IMR-90 (cell line): ENCODE measurements around the gene CD1D. TPM values are rescaled to one million over a fixed set of nuclear protein-coding genes. Genes with fewer than 3 reads are reported as not detected.

Experiments used
- ATAC-seq: fragments of 200-7000 bp; cut with Tn5 transposase; 2 replicates; pipeline ENCODE4 v1.9.1; 2020; ENCODE audit warnings: low read depth, mild to moderate bottlenecking, moderate library complexity
- BruUV-seq: library from RNA; stranded (reverse); fragments of 400-500 nt; replicated peaks from 2 replicates; lab custom pipeline; 2021; lab: Mats Ljungman, UMichigan
- CTCF ChIA-PET: fragments of 300-600 bp; formaldehyde crosslinking; extraction: SDS; loops from one replicate; lab custom pipeline; 2021; ENCODE audit warnings: antibody characterized with exemption; lab: Yijun Ruan, JAX
- POLR2A ChIA-PET: fragments of 300-600 bp; sonication (Branson Sonifier 250); formaldehyde crosslinking; loops from one replicate; lab custom pipeline; 2022; ENCODE audit warnings: antibody characterized with exemption; ENCODE audit not compliant: unreplicated experiment; lab: Charles Lee
- DNase-seq: peaks from one replicate; pipeline ENCODE4 v3.0.0; 2013
- H2AFZ ChIP-seq: replicated peaks from 2 replicates; pipeline ENCODE3; 2013; ENCODE audit warnings: low read length, mild to moderate bottlenecking; ENCODE audit not compliant: poor library complexity
- H2AK5ac ChIP-seq: 2 replicates; pipeline ENCODE4 v1.6.1; 2013; ENCODE audit warnings: low read depth, low read length, inconsistent platforms
- H2AK9ac ChIP-seq: replicated peaks from 2 replicates; pipeline ENCODE3; 2013; ENCODE audit warnings: mild to moderate bottlenecking, low read depth, low read length, moderate library complexity; ENCODE audit not compliant: poor library complexity
- H2BK120ac ChIP-seq: 2 replicates; pipeline ENCODE4 v1.6.1; 2013; ENCODE audit warnings: low read depth, low read length, inconsistent platforms
- H2BK15ac ChIP-seq: 3 replicates; pipeline ENCODE4 v1.6.1; 2013; ENCODE audit warnings: low read depth, low read length, inconsistent platforms
- H2BK20ac ChIP-seq: 2 replicates; pipeline ENCODE4 v1.6.1; 2013; ENCODE audit warnings: low read depth, mild to moderate bottlenecking, inconsistent platforms, low read length, moderate library complexity
- H2BK5ac ChIP-seq: 2 replicates; pipeline ENCODE4 v1.6.1; 2013; ENCODE audit warnings: mild to moderate bottlenecking, low read depth, low read length, inconsistent platforms; ENCODE audit not compliant: poor library complexity, severe bottlenecking
- H3K14ac ChIP-seq: replicated peaks from 2 replicates; pipeline ENCODE4 v1.6.1; 2013; ENCODE audit warnings: low read depth, low read length, inconsistent platforms
- H3K18ac ChIP-seq: 2 replicates; pipeline ENCODE4 v1.6.1; 2013; ENCODE audit warnings: low read depth, low read length, control low read depth
- H3K23ac ChIP-seq: 2 replicates; pipeline ENCODE4 v1.6.1; 2013; ENCODE audit warnings: low read depth, low read length, inconsistent platforms
- H3K27ac ChIP-seq: 2 replicates; pipeline ENCODE4 v1.5.1; 2013; ENCODE audit warnings: mild to moderate bottlenecking, control low read depth, low read length; ENCODE audit not compliant: insufficient read depth
- H3K27me3 ChIP-seq: 2 replicates; pipeline ENCODE4 v1.6.1; 2013; ENCODE audit warnings: low read length; ENCODE audit not compliant: control insufficient read depth, insufficient read depth
- H3K36me3 ChIP-seq: 2 replicates; pipeline ENCODE4 v1.6.1; 2013; ENCODE audit warnings: low read length, mixed read lengths; ENCODE audit not compliant: control insufficient read depth, insufficient read depth
- H3K4ac ChIP-seq: 2 replicates; pipeline ENCODE4 v1.6.1; 2013; ENCODE audit warnings: low read depth, low read length, inconsistent platforms
- H3K4me1 ChIP-seq: 2 replicates; pipeline ENCODE4 v1.6.1; 2013; ENCODE audit warnings: low read length, mixed read lengths; ENCODE audit not compliant: control insufficient read depth, insufficient read depth
- H3K4me2 ChIP-seq: 2 replicates; pipeline ENCODE4 v1.6.1; 2013; ENCODE audit warnings: low read depth, mild to moderate bottlenecking, control low read depth, low read length, moderate library complexity
- H3K4me3 ChIP-seq: 2 replicates; pipeline ENCODE4 v1.5.1; 2013; ENCODE audit warnings: low read depth, mild to moderate bottlenecking, control low read depth, low read length, moderate library complexity; ENCODE audit not compliant: insufficient read depth
- H3K56ac ChIP-seq: 2 replicates; pipeline ENCODE4 v1.6.1; 2013; ENCODE audit warnings: low read length, inconsistent platforms; ENCODE audit not compliant: insufficient read depth; ENCODE audit errors: extremely low read depth
- H3K79me1 ChIP-seq, 2 experiments: 2 replicates each; pipeline ENCODE4 v1.6.1; 2013; ENCODE audit warnings: low read length in 2 of 2, inconsistent platforms in 1 of 2, low read depth in 1 of 2
- H3K9ac ChIP-seq: 2 replicates; pipeline ENCODE4 v1.6.1; 2013; ENCODE audit warnings: low read depth, low read length, control low read depth
- H3K9me1 ChIP-seq: 2 replicates; pipeline ENCODE4 v1.6.1; 2013; ENCODE audit warnings: low read length, inconsistent platforms; ENCODE audit not compliant: insufficient read depth
- H3K9me3 ChIP-seq: 2 replicates; pipeline ENCODE4 v1.6.1; 2013; ENCODE audit warnings: low read length; ENCODE audit not compliant: control insufficient read depth, insufficient read depth
- H4K20me1 ChIP-seq: 2 replicates; pipeline ENCODE4 v1.6.1; 2013; ENCODE audit warnings: low read length, inconsistent platforms; ENCODE audit not compliant: insufficient read depth
- H4K5ac ChIP-seq: 2 replicates; pipeline ENCODE4 v1.6.1; 2013; ENCODE audit warnings: mild to moderate bottlenecking, low read depth, low read length, control low read depth
- H4K8ac ChIP-seq, 2 experiments: 2 replicates each; pipeline ENCODE4 v1.6.1; 2013; ENCODE audit warnings: low read depth in 2 of 2, low read length in 2 of 2, control low read depth in 1 of 2, inconsistent platforms in 1 of 2
- H4K91ac ChIP-seq: 2 replicates; pipeline ENCODE4 v1.6.1; 2013; ENCODE audit warnings: low read depth, low read length, inconsistent platforms; ENCODE audit not compliant: insufficient read depth
- BHLHE40 ChIP-seq: fragments of 150-350 bp; IDR thresholded peaks from 2 replicates; pipeline ENCODE4 v1.6.1; 2016; ENCODE audit warnings: mild to moderate bottlenecking, low read depth, low read length
- CEBPB ChIP-seq: IDR thresholded peaks from 2 replicates; pipeline ENCODE4 v1.6.1; 2012; ENCODE audit warnings: low read depth, low read length, improper control_type of control experiment
- CHD1 ChIP-seq: IDR thresholded peaks from 2 replicates; pipeline ENCODE4 v1.6.1; 2012; ENCODE audit warnings: low read depth, low read length, improper control_type of control experiment
- CTCF ChIP-seq: conservative IDR thresholded peaks from 2 replicates; pipeline ENCODE4 v1.5.1; 2012; ENCODE audit warnings: mild to moderate bottlenecking, low read depth, low read length, improper control_type of control experiment
- FOS ChIP-seq: fragments of 150-350 bp; IDR thresholded peaks from 2 replicates; pipeline ENCODE4 v1.6.1; 2016; ENCODE audit warnings: low read depth, low read length
- MAFK ChIP-seq: IDR thresholded peaks from 2 replicates; pipeline ENCODE4 v1.6.1; 2012; ENCODE audit warnings: low read depth, low read length, improper control_type of control experiment
- MAZ ChIP-seq: IDR thresholded peaks from 2 replicates; pipeline ENCODE4 v1.6.1; 2012; ENCODE audit warnings: low read depth, mild to moderate bottlenecking, low read length, improper control_type of control experiment, moderate library complexity, borderline replicate concordance
- MXI1 ChIP-seq: IDR thresholded peaks from 2 replicates; pipeline ENCODE4 v1.6.1; 2012; ENCODE audit warnings: low read depth, mild to moderate bottlenecking, low read length, moderate library complexity, borderline replicate concordance
- NFE2L2 ChIP-seq: fragments of 150-350 bp; IDR thresholded peaks from 2 replicates; pipeline ENCODE4 v1.6.1; 2016; ENCODE audit warnings: low read depth, mild to moderate bottlenecking, low read length
- POLR2A ChIP-seq: IDR thresholded peaks from 2 replicates; pipeline ENCODE4 v1.6.1; 2012; ENCODE audit warnings: mild to moderate bottlenecking, low read depth, low read length
- RAD21 ChIP-seq: IDR thresholded peaks from 2 replicates; pipeline ENCODE4 v1.6.1; 2012; ENCODE audit warnings: low read length, improper control_type of control experiment
- RCOR1 ChIP-seq: IDR thresholded peaks from 2 replicates; pipeline ENCODE4 v1.6.1; 2012; ENCODE audit warnings: mild to moderate bottlenecking, low read length, improper control_type of control experiment; ENCODE audit not compliant: insufficient replicate concordance
- RFX5 ChIP-seq: IDR thresholded peaks from 2 replicates; pipeline ENCODE4 v1.8.0; 2012; ENCODE audit warnings: low read depth, mild to moderate bottlenecking, low read length, moderate library complexity
- SMC3 ChIP-seq: fragments of 150-350 bp; IDR thresholded peaks from 2 replicates; pipeline ENCODE4 v1.6.1; 2016; ENCODE audit warnings: low read depth, mild to moderate bottlenecking, antibody characterized with exemption, low read length, moderate library complexity
- USF2 ChIP-seq: fragments of 150-350 bp; IDR thresholded peaks from 2 replicates; pipeline ENCODE4 v1.6.1; 2017; ENCODE audit warnings: mild to moderate bottlenecking, antibody characterized with exemption, low read length, low read depth
- WGBS, 2 experiments: methylation state at CpG; one replicate each; pipeline versions ENCODE4 v1.1.5 to v1.1.7; 2013; ENCODE audit warnings: missing lambda C conversion rate in 2 of 2; ENCODE audit not compliant: insufficient read length in 1 of 2; ENCODE audit errors: extremely low coverage in 2 of 2; 5-methylcytosine and 5-hydroxymethylcytosine counted together
- dilution Hi-C: fragments of 300-500 bp; cut with HindIII; formaldehyde crosslinking; loops from one replicate; pipeline ENCODE4 v1.14.3; 2018; ENCODE audit warnings: low sequenced_read_pairs; ENCODE audit not compliant: unreplicated experiment
- in situ Hi-C: fragments of 300-500 bp; cut with MboI; formaldehyde crosslinking; loops from 3 replicates; pipeline ENCODE4 v1.14.3; 2019; ENCODE audit warnings: low sequenced_read_pairs, inconsistent platforms, mixed read lengths
- intact Hi-C: fragments of 100-400 bp; cut with micrococcal nuclease; formaldehyde crosslinking; loops from 2 replicates; pipeline ENCODE4 v1.10.0; 2022
- polyA plus RNA-seq, 3 experiments: library from polyadenylated mRNA; depleted of rRNA; stranded (reverse); fragments of >200 nt; gene quantifications; 2 replicates each; pipeline ENCODE4 v1.2.3, GENCODE V29; 2012; ENCODE audit warnings: low replicate concordance in 1 of 3
- total RNA-seq: library from RNA; depleted of rRNA; stranded (reverse); fragments of >200 nt; gene quantifications from 2 replicates; pipeline ENCODE4 v1.2.3, GENCODE V29; 2012
- TF ChIP-seq, protein P1 (sequence below): fragments of 150-350 bp; IDR thresholded peaks from 2 replicates; pipeline ENCODE4 v1.6.1; 2016; ENCODE audit warnings: low read depth, mild to moderate bottlenecking, low read length, moderate library complexity, borderline replicate concordance

The CD1D gene
- total and polyA plus RNA-seq, 2 of the 4 experiments (the other 2 are of a cell fraction): not detected

GRCh38 chr1:158150523-158150922 lies 30.2 kb upstream of the CD1D start:
- Histone ChIP-seq H3K79me1 (no peaks in the 10 kb centered on the region), H3K18ac (no peak overlapping the region), H3K4me3 (no peak overlapping the region), H4K20me1 (no peaks in the 10 kb centered on the region), H4K91ac (no peak overlapping the region), H3K9ac (no peak overlapping the region), H2AFZ (peak overlapping the region; percentile 91), H2AK9ac (no peak overlapping the region), H3K4me1 (peaks cover 3% of the 10 kb centered on the region), H2BK15ac (no peak overlapping the region), H3K56ac (no peak overlapping the region), H2BK120ac (no peak overlapping the region), H4K5ac (peak overlapping the region; percentile 52; the same call in 1 of the 2 replicates), H3K14ac (no peak overlapping the region), H3K4me2 (no peak overlapping the region), H4K8ac (peak overlapping the region in 1 of 2 experiments; percentile 88; a peak in 2 of 4 replicates), H3K23ac (no peak overlapping the region), H3K4ac (no peak overlapping the region), H3K27ac (no peak overlapping the region), H2AK5ac (no peak overlapping the region), H2BK20ac (no peak overlapping the region), H3K9me3 (no peaks in the 10 kb centered on the region), H3K36me3 (no peaks in the 10 kb centered on the region), H3K9me1 (peaks cover 6% of the 10 kb centered on the region), H2BK5ac (no peak overlapping the region), H3K27me3 (peaks cover 3% of the 10 kb centered on the region)
- WGBS, 2 experiments: 100% methylated on average over 1 of the region's 1 CpG; no CpG with 5 or more reads in 1 of the 2 experiments
- ChIA-PET CTCF (interaction anchor here (0.6 kb wide), 1 partner anchor 177 kb away, joined by 3 read pairs; no protein-coding TSS in a partner anchor), POLR2A (no interaction called here)
- intact Hi-C loops: no loop called here
- no peak for ATAC-seq
- DNase-seq: no peak
- in situ Hi-C loops: no loop called here
- BruUV-seq: no TSS peak
- TF ChIP-seq RAD21 (no peak), USF2 (no peak), NFE2L2 (no peak), SMC3 (no peak), BHLHE40 (no peak), RFX5 (no peak), CHD1 (no peak), FOS (no peak), CEBPB (no peak), MXI1 (no peak), POLR2A (no peak), MAFK (no peak), RCOR1 (no peak), CTCF (no peak), MAZ (no peak)
- TF ChIP-seq, protein P1, sequence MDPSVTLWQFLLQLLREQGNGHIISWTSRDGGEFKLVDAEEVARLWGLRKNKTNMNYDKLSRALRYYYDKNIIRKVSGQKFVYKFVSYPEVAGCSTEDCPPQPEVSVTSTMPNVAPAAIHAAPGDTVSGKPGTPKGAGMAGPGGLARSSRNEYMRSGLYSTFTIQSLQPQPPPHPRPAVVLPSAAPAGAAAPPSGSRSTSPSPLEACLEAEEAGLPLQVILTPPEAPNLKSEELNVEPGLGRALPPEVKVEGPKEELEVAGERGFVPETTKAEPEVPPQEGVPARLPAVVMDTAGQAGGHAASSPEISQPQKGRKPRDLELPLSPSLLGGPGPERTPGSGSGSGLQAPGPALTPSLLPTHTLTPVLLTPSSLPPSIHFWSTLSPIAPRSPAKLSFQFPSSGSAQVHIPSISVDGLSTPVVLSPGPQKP: no peak
- dilution Hi-C loops: no loop called here
